Activated naive CD4-positive, alpha-beta T cell (primary cell): ENCODE data around the gene ALDOC.

Experiments used
- DNase-seq, 4 experiments: peaks; one replicate each; lab custom pipeline; 2025; lab: John Stamatoyannopoulos, UW

Gene ALDOC

DNA sequence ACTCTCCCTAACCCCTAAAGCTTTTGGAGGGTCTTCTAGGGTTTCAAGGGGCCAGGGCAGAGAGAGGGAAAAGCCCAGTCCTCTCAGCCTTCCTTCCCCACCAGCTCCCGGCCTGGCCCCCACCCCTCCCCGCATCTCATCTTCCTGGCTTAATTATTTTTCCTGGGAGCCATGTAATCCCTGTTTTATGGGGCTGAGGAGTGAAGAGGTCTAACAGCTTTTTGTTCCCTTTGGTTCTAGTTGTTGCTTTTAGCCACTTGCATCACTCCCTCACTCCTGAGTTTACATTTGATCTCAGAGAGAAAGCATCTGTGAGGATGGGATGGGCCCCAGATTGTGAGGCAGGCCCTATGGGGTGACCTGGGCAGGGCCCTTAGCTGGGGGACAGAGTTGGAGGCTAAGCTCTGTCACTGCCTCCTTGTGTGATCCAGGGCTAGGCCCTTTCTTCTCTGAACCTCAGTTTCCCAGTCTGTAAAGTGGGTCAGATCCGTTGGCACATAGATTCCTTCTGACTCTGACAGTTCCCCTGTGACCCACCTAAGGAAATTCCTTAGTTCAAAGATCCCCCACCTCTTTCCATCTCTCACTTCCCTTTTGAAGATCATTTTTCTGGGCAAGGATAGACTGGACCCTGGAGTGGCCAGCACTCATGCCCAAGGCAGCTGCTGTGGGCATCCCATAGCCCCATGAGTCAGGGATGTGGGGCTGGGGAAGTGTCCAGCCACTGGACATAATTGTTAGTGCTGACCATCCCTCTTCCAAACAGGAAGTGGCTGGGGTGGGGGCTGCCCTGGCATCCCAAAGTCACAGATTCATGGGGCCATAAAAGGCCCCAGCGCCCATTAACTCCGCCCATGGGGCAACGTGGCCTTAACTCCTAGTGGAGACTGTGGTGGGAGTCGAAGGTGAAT, 44.4 kb downstream of the ALDOC start:
- no peak for DNase-seq

- DNase-seq = no peak
Observed at GRCh38 chr17:28530926-28531325, 45.8 kb downstream of the ALDOC start.

DNA sequence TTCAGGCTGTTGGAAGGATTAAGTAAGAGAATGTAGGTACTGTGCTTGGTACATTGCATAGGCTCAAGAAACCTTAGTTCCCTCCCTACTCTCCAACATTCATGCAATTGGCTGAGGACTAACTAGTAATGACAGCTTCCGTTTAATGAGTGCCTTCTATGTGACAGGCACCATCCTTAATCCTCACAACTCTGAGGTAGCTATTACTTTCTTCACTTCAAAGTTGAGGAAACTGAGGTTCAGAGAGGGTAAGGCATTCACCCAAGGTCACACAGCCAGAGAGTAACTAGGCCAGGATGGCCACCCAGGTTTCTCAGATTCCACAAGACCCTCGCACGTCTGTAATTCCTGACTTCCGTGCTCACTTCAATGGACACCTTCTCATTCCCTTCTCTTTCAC, 46.4 kb downstream of the ALDOC start:
- DNase-seq = no peak

DNA sequence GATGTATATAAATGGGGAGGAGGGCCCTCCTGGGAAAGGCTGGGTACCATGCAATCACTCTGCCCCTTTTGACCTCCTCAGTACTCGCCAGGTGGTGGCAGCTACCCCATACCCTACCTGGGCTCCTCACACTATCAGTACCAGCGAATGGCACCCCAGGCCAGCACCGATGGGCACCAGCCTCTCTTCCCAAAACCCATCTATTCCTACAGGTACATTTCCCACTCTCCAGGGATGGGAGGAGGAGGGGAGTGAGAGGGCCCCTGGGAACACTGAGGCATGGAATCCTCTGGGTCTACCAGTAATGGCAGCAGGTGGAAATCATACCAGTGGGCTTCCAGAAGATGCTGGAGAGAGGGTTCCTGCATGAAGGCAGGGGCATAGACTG, 47.7 kb downstream of the ALDOC start:
- DNase-seq = no peak

DNA sequence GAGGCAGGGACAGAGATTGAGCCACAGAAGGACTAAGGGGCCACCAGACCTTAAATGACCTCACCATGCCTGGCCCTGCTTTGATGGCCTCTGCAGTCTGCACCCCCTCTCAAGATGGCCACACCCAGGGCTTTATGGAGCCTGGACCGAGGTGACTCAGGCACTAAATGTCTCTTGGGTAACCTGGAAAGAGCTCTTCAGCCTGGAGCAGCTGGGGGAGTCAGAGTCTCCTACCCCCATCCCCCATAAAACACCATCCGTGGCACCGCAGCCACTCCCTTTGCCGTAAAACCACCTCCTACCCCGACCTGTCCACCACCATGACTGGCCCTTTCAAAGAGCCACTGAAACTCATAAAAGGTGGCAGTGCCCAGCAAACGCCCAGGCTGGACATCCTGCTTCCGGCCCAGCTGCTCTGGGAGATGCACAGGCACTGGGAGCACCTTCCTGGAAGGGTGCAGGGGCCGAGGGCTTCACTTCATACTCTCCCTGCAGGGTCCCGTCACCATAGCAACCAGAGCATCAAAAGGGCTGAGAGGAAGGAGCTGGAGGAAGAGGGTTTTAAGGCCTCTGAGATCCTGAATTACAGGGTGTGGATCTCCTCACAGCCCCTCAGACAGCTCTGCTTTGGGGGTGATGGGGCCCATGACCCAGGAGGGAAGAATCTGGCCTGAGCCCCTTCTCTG, 48.2 kb downstream of the ALDOC start:
- DNase-seq = no peak

DNA sequence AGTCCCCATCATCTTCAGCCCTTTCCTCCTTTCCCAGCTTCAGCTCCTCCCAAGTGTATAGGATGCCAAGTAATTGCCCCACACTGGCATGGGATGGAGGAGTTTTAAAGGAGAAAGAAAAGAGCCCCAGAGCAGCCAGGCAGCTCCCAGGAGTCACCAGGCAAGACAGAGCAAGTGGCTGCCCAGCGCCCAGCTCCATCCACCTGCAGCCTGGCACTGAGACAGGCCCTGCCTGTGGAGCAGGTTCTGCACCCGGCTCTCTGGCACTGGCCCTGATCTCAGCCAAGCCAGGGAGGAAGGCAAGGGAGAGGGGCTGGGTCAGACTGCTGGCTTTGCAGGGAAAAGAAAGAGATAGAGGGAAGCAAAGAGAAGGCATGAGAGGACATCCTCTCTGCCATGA, 48.8 kb downstream of the ALDOC start:
- DNase-seq = no peak

GRCh38 chr17:28527181-28527681, 49.5 kb downstream of the ALDOC start:
- no peak for DNase-seq

DNA sequence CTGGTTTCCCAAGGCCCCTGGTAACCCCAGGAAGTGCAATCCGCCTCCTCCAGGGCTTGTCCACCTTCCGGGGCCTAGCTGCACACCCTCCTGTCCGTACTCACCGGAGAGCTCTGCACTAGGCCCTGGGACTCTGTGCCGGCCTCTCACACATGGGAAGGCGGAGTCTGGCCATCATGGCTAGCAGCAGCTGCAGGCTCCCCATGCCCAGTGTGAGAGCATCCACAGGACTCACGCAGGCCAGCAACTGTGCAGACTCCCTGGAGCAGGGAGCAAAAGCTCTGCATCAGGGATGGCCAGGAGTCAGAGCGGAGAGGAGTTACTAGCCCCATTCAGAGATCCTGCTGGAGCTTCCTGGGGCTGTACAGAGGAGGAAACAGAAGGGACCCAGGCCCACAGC, 50.3 kb downstream of the ALDOC start:
- DNase-seq = no peak

DNA sequence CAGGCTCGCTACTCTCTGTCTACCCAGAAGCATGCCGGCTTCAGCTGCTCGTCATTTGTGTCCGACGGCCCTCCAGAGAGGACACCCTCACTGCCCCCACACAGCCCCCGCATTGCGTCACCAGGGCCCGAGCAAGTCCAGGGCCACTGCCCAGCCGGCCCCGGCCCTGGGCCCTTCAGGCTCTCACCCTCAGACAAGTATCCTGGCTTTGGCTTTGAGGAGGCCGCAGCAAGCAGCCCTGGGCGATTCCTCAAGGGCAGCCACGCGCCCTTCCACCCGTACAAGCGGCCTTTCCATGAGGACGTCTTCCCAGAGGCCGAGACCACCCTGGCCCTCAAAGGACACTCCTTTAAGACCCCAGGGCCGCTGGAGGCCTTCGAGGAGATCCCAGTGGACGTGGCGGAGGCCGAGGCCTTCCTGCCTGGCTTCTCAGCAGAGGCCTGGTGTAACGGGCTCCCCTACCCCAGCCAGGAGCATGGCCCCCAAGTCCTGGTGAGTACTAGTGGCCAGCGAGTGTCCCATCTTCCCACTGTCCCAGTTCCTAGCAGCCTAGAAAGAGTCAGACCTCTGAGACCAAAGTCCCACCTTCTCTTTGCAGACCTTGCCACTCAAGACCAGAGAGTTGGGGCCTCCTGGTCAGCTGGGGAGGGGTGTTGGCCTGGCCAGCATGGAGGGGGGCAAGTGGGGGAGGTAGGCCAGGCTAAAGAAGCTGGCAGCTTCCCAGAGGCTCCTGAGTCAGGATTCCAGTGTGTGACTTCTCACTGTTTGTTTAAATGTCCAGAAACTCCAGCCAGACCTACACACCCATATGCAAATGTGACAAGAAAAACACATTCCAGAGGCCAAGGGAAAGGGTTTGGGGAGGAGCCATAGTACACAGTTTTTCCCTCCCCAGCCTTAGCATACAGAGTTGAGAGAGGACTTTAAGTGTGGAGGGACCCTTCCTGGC, 51.9 kb downstream of the ALDOC start:
- DNase-seq = no peak

DNA sequence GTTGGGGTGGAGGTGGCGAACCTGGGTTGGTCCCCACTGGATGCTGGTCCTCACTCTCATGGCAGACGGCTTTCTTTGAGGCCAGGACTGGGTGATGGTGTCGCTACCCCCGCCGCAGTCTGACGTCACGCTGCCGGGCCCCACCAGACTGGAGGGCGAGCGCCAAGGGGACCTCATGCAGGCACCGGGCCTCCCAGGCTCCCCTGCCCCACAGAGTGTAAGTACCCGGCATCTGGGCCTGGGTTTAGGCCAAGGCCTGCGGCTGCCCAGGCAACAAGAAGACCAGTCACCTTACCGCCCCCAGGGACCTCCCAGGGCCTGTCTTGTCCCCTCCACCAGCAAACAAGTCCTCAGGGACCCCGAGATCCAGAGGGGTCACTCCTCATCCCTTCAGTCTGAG, 52.8 kb downstream of the ALDOC start:
- DNase-seq = no peak

DNA sequence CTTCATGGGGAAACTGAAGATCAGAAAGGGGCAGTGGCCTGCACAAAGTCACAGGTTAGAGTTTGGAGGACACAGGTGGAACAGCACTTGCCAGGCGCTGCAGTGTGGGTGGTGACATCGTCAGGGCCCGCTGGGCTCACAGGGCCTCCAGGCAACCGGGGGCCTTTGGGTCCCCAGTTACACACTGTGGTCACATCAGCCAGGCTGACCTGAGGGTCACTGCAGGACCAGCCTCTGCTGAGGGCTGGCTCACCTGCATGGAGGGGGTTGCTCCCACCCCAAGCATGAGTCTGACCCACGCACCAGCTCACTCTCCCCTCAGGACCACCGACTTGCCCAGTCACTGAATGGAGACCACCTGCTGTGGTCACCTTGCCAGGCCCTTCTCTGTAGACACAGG, 53.5 kb downstream of the ALDOC start:
- no peak for DNase-seq
